HG03469 (cell line): Measurements from ENCODE around the gene C19orf85.
"Not testable (repeated sequence)": the region's sequence is repeated elsewhere in the genome, so short reads cannot be mapped to it uniquely, and the experiment has no call there.

Experiments used
- ATAC-seq: cut with Tn5 transposase; IDR thresholded peaks from one replicate; pipeline ENCODE4 v1.9.1; 2021; ENCODE audit warnings: mild to moderate bottlenecking, moderate library complexity, moderate number of reproducible peaks; ENCODE audit not compliant: unreplicated experiment

Gene C19orf85

DNA sequence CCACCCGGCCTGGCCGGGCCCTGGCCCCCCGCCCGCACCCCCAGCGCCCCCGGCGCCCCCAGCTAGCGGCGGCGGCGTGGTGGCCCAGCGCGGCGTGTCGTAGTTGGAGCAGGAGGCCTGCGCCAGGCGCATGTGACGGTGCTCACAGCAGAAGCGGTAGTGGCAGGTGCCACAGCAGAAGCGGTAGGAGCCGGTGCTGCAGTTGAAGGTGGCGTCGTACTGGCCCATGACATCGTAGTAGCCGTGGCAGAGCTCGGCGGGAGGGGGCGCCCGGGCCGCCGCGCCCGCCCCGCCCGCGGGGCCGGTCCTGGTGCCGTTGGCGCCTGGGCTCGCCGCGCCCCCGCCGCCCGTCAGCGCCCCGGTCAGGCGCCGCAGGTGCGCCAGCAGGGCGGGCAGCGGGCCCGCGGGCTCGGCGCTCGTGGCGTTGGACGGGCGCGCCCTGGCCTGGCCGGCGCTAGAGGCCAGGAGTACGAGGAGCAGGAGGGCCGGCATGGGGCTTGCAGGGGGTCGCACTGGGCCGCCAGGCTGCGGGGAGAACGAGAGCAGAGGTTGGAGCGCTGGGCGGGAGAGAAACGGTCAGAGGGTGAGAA lies 22.1 kb downstream of the C19orf85 start:
- no peak for ATAC-seq

DNA sequence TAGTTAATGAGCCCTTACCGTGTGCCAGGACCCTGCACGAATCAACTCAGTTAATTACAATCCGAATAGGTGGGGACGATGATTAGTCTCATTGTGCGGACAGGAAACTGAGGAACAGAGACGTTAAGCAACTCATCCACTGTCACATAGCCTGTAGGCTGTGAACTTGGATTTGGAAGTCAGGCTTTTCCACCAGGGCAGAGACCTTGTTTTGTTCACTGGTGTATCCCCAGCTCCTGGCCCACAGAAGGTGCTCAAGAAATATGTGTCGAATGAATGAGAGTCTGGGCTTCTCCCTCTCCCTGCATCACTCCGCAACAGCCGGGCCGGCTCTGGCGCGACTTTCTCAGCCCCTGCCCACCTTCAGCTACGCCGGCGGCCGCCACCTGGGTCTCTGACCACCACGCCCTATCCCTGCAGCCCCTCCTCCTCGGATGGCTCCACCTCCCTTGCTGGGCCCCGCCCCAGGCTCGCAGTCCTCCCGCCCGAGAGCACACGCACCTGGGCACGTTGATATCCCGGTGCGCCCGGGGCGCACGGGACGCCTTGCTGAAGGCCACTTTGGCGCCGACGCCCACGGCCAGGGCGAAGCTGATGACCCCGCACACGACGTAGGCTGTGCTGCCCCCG lies 22.7 kb downstream of the C19orf85 start:
- no peak for ATAC-seq

DNA sequence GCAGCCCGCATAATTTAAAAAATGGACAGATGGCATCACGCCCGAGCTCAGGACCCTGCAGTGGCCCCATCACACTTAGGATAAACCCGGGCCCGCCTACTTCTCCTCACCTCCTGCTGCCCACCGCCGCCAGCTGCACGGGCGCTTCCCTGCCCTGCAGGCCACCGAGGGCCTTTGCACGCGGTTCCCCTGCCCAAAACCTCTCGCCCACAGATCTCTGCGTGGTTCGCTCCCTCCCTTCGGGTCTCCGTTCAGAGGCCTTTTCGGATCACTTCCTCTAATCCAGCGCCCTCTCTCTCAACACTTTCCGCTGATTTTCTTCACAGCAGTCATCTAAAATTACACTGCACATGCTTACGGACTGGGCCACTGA lies 23.2 kb downstream of the C19orf85 start:
- no peak for ATAC-seq

DNA sequence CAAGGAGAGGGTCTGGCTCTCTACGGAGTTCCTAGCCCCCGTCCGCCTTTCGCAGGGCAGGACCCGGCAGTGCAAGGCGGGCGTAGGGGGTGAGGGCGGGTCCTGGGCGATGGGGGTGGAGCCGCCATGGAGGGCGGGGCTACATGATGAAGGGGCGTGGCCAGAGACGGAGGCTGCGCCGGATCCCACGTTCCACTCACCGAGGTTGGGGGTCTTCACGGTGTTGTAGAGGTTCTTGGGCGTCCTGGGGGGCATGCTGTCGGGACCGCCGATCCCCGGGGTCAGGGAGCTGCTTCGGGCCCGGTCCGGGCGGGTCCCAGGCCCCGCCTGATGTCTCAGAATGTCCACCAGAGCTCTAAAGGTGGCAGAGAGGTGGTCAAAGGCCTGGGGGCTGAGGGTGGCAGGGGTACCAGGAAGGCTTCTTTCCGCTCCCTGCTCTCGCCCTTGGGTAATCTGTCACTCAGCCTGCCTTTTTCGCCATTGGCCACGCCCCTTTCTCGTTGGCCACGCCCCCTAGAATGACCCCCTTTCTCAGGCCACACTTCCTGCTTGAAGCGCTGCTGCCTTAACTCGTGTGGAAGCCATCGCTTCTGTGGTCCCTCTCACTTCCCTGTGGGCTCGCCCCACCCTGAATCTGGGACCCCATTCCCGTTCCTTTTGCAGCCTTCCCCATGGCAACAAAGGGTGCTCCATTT lies 24.0 kb downstream of the C19orf85 start:
- no peak for ATAC-seq

GRCh38 chr19:55439052-55439451 lies 25.5 kb downstream of the C19orf85 start:
- no peak for ATAC-seq

GRCh38 chr19:55437410-55437809 lies 27.1 kb downstream of the C19orf85 start:
- no peak for ATAC-seq

- no peak for ATAC-seq
Measured at GRCh38 chr19:55436847-55437246, 27.7 kb downstream of the C19orf85 start.

- no peak for ATAC-seq
Measured at GRCh38 chr19:55435020-55435419, 29.5 kb downstream of the C19orf85 start.

DNA sequence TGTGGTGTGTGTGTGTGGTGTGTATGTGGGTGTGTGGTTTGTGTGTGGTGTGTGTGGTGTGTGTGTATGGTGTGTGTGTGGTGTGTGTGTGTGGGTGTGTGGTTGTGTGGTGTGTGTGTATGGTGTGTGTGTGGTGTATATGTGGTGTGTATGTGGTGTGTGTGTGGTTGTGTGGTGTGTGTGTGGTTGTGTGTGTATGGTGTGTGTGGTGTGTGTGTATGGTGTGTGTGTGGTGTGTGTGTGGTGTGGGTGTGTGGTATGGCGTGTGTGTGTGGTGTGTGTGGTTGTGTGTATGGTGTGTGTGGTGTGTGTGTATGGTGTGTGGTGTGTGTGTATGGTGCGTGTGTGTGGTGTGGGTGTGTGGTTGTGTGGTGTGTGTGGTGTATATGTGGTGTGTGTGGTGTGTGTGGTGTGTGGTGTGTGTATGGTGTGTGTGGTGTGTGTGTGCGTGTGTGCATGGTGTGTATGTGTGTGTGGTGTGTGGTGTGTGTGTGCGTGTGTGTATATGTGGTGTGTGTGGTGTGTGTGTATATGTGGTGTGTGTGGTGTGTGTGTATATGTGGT lies 30.1 kb downstream of the C19orf85 start:
- no peak for ATAC-seq

DNA sequence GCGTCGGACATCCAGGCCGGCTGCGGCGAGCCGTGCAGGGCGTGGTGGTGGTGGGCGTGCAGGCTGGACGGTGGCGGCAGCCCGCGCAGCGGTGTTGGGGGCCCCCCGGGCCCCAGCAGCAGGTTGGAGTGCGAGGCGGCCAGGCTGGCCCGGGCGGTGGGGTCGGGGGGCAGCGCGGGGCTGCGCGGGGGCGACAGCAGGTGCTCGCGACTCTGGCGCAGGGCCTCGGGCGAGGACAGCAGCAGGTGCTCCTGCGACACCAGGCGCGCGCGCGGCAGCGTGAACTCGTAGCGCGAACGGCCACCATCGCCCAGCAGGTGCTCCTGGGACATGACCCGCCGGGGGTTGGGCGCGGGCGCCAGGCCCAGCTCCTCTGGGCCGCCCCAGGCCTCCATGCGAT lies 31.3 kb downstream of the C19orf85 start:
- ATAC-seq: no peak

GRCh38 chr19:55432241-55432959 lies 32.2 kb downstream of the C19orf85 start:
- no peak for ATAC-seq

DNA sequence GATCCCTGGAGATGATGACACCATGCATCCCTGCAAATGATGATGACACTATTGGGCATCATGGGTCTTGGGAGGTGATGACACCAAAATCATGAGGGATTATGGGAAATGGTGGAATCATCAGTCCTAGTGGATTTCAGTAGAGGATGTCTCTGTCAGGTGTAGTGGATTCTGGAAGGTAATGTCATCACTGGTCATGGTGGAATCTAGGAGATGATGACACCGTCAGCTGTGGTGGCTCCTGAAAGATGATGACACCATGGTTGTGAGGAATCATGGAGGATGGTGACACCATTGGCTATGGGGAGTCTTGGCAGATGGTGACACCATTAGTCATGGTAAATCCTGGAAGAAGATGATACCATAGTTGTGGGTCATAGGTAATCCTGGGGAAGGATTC lies 33.4 kb downstream of the C19orf85 start:
- no peak for ATAC-seq

DNA sequence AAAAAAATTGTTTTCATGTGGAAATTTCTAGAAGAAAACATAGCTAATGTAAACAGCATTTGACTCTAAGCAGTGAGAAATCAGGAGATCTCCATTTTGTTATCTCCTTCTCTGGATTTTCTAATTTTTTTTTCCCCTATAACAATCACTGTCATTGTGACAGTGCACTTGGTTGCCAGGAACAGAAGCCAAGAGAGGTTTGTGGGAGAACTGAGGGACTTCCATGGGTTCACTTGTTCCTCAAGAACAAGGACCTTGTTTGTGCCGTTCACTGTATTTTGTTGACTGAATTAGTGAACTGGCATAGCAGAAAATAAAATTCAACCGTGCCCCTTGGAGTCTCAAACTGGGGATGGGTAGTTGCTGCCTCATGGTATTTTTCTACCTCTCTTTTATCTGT lies 38.5 kb downstream of the C19orf85 start:
- ATAC-seq: no peak

DNA sequence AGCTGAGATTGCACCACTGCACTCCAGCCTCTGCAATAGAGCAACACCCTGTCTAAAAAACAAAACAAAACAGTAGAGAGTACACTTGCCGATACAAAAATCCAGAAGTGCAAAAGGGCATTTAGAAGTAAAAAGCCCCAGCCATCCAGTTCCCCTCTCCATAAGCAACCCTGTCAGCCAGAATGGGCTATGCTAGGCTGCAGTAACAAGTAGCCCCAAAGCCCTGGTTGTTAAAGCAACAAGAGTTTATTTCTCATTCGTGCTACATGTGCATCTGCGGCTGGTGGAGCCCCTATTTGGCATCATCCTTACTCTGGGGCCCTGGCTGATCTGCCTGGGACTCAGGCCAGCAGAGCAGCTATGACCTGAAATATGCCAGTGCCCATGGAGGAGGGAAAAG lies 40.0 kb downstream of the C19orf85 start:
- no peak for ATAC-seq

GRCh38 chr19:55423225-55424005 lies 41.1 kb downstream of the C19orf85 start:
- no peak for ATAC-seq

GRCh38 chr19:55421281-55421680 lies 43.3 kb downstream of the C19orf85 start:
- not testable (repeated sequence) for ATAC-seq

DNA sequence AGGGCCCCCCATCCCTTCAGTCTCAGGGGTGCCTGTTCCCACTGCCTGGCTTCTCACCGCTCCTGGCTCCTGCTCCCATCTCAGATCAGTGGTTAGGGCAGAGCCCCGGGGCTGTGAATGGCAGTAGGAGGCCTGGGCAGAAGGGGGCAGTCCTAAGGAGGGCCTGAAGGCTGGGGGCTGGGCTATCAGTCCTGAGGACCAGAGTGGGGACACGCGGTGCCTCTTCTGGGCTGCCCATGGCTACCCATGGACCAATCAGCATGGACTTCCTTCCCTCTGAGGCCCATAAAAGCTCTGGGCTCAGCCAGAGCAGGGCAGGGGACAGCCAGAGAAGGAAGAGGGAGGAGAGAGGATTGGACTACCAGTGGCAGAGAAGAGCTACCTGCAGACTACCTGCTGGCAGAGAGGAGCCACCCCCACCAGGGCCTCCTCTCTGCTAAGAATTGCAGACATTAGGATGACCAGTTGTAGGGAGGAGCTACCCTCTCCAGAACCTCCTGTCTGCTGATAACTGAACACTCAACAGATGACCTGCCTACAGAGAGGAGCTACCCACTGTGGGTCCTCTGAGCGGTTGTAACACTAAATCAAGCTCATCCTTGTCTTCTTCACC lies 44.8 kb downstream of the C19orf85 start:
- no peak for ATAC-seq

- no peak for ATAC-seq
Measured at GRCh38 chr19:55419103-55419502, 45.4 kb downstream of the C19orf85 start.

GRCh38 chr19:55418185-55418584 lies 46.4 kb downstream of the C19orf85 start:
- ATAC-seq: no peak
